Measurements from ENCODE around the gene DYNLL2. TPM values are rescaled to one million over a fixed set of nuclear protein-coding genes. Genes with fewer than 3 reads are reported as not detected.
"Not testable (repeated sequence)": the region's sequence is repeated elsewhere in the genome, so short reads cannot be mapped to it uniquely, and the experiment has no call there.

The DYNLL2 gene
- total RNA-seq, result 10 to 100 TPM; 45.6 to 45.8 TPM
- 1 to 10 TPM in 1 of 2 donors, under 1 TPM in 1; 0.56 to 1.3 TPM for polyA plus RNA-seq

DNA sequence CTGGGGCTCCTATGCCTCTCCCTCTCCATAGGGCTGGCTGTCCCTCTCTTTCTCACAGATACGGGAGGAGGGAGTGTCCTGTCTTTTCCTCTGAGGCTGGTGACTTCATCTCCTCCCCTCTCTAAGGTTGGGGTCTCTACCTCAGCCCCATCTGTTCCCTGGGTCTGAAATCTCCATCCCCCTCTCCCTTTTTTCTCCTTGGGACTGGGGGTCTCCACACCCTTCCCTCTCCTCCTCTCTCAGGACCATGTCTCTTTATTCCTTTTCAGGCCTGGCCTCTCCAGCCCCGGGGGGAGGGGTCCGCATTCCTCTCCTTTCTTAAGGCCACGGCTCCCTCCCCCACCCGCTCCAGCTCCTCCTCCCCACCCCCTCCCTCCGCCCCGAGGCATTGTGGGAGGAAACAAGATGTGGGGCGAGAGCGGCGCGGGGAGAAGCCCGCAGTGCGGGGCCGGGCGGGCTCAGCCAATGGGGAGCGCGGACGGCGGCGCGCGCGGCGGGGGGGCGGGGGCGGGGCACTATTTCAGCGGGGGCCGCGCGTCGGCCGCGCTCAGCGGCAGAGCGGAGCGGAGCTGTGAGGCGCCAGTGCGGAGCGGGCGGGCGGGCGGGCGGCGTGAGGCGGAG, at the start of gene DYNLL2:
Gene DYNLL2, plus strand, starts transcription at position 550 of the 621 bp plus-strand sequence. CDS start 3,672 bp downstream, outside the sequence.
- H3K27ac ChIP-seq (ENCODE audit: low read depth, low read length), result peak within 1 kb of the TSS; percentile 80
- H3K4me3 ChIP-seq (ENCODE audit: low read length in 2 of 2), result peak within 1 kb of the TSS; percentile 79 to 85
- H3K27me3 Mint-ChIP-seq, result peaks cover 0 to 10% of the 10 kb centered on the region in 2 donors
- peaks cover 20% of the 10 kb centered on the region for H3K36me3 ChIP-seq (ENCODE audit: insufficient read depth, low read length)
- peaks cover 20 to 41% (median 35%) of the 10 kb centered on the region in 4 donors for H3K4me1 Mint-ChIP-seq
- H3K9me3 ChIP-seq (ENCODE audit: control insufficient read depth in 1 of 2, low read length in 2 of 2), result no peaks in the 10 kb centered on the region
- no peaks in the 10 kb centered on the region for H3K9me3 Mint-ChIP-seq
- no peaks in the 10 kb centered on the region for H3K27me3 ChIP-seq (ENCODE audit: insufficient read depth, low read length)
- ChIA-PET POLR2A (ENCODE audit: partially characterized antibody) (interaction anchor here (1.0 to 3.0 kb wide), 12 partner anchors 9 to 998 kb away, joined by 3 to 44 read pairs (median 4); partner anchors contain the start of genes AKAP1, MRPS23, SRSF1 and VEZF1), CTCF (ENCODE audit: partially characterized antibody) (interaction anchor here (1.5 kb wide), 1 partner anchor 222 kb away, joined by 4 read pairs; no protein-coding TSS in a partner anchor)
- peaks cover 40% of the 10 kb centered on the region for H3K4me1 ChIP-seq (ENCODE audit: insufficient read depth, low read length)
- DNase-seq, result peak; percentile 86 to 89 (median 88)
- H3K4me3 Mint-ChIP-seq, result peak within 1 kb of the TSS; percentile 91 to 95 (median 94)
- peaks cover 17 to 33% of the 10 kb centered on the region in 2 donors for H3K36me3 Mint-ChIP-seq
- intact Hi-C loops (cut with micrococcal nuclease), result loop anchor here (1.0 to 10.0 kb wide), 7 partner anchors 74 to 996 kb away; partner anchors contain the start of genes AKAP1, MKS1, MRPS23 and SRSF1
- H3K27ac Mint-ChIP-seq, result peak within 1 kb of the TSS; percentile 91 to 95 (median 93)

DNA sequence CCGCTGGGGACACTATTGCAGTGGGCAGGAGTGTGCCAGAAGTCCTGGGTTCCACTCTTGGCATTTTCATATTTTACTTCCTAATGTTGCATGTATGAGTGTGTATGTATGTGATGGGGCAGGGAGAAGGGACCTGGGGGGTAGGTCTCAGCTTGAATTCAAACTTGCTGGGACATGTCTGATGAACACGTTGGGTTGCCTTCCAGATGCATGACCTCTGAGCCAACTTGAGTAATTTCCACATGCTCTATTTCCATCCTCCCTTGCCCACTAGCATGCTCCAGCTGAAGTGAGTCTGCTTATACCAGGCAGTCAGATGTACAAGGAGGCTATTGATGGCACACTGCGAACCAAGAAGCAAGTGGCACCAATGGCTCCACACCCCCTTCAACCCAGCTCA, 43.2 kb upstream of the DYNLL2 start:
- no peaks in the 10 kb centered on the region for H3K4me1 ChIP-seq (ENCODE audit: insufficient read depth, low read length)
- no peaks in the 10 kb centered on the region for H3K36me3 ChIP-seq (ENCODE audit: insufficient read depth, low read length)
- no peaks in the 10 kb centered on the region for H3K36me3 Mint-ChIP-seq
- no peak overlapping the region for H3K27ac Mint-ChIP-seq
- H3K9me3 Mint-ChIP-seq, result peaks cover 0 to 4% (median 0%) of the 10 kb centered on the region in 8 donors
- H3K4me3 Mint-ChIP-seq, result no peak overlapping the region
- H3K9me3 ChIP-seq (ENCODE audit: control insufficient read depth in 1 of 2, low read length in 2 of 2), result no peaks in the 10 kb centered on the region
- no peak overlapping the region for H3K4me3 ChIP-seq (ENCODE audit: low read length in 2 of 2)
- ChIA-PET POLR2A (ENCODE audit: partially characterized antibody) (no interaction called here), CTCF (ENCODE audit: partially characterized antibody) (no interaction called here)
- no peaks in the 10 kb centered on the region for H3K27me3 ChIP-seq (ENCODE audit: insufficient read depth, low read length)
- intact Hi-C loops (cut with micrococcal nuclease), result no loop called here
- H3K27me3 Mint-ChIP-seq, result peaks cover 19 to 36% of the 10 kb centered on the region in 2 donors
- no peak for DNase-seq
- H3K27ac ChIP-seq (ENCODE audit: low read depth, low read length), result no peak overlapping the region
- H3K4me1 Mint-ChIP-seq, result no peaks in the 10 kb centered on the region

DNA sequence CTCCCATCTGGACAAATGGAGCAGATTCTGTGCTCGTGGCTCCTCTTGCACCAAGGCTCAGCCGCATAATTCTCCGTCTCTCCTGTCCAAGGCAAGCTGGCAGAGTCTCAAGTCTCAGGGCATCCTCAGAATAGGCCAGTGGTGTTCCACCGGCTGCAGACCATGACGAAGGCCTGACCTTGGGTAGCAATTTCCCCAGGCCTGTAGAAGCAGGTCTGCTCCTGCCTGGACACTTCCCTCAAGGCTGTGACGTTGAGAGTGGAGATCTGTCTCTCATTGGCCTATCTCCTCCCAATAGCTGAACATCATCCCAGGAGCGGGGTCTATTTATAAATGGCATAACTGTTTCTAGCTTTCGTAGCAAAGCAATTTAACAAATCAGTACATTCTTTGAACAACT, 42.8 kb upstream of the DYNLL2 start:
- no peak for DNase-seq
- no peak overlapping the region for H3K27ac Mint-ChIP-seq
- Histone ChIP-seq H3K9me3 (ENCODE audit: control insufficient read depth in 1 of 2, low read length in 2 of 2) (no peaks in the 10 kb centered on the region), H3K4me1 (ENCODE audit: insufficient read depth, low read length) (no peaks in the 10 kb centered on the region), H3K27ac (ENCODE audit: low read depth, low read length) (no peak overlapping the region), H3K4me3 (ENCODE audit: low read length in 2 of 2) (no peak overlapping the region), H3K27me3 (ENCODE audit: insufficient read depth, low read length) (no peaks in the 10 kb centered on the region), H3K36me3 (ENCODE audit: insufficient read depth, low read length) (no peaks in the 10 kb centered on the region)
- H3K9me3 Mint-ChIP-seq, result peaks cover 0 to 4% (median 0%) of the 10 kb centered on the region in 8 donors
- POLR2A ChIA-PET (ENCODE audit: partially characterized antibody), result no interaction called here
- no peaks in the 10 kb centered on the region for H3K4me1 Mint-ChIP-seq
- H3K36me3 Mint-ChIP-seq, result no peaks in the 10 kb centered on the region
- CTCF ChIA-PET (ENCODE audit: partially characterized antibody), result no interaction called here
- intact Hi-C loops (cut with micrococcal nuclease), result no loop called here
- H3K27me3 Mint-ChIP-seq, result peaks cover 19 to 36% of the 10 kb centered on the region in 2 donors
- no peak overlapping the region for H3K4me3 Mint-ChIP-seq

DNA sequence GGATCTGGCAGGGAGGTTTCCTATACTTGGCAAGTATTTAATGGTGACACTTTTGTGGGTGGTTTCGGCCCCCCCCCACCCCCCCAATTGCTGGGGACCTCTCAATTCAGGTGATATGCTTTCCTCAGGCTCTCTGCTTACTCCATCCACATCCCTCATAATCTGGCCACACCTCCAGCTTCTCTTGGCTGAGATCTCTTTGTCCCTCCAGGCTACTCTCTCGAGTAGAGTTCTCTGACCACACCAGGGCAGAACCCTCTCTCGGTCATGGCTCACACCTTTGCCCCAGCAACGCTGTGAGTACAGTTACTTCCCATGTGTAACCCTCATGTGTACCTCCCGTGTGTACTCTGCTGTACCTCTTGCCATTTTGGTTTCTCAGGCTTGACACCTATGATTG, 42.1 kb upstream of the DYNLL2 start:
- Mint-ChIP-seq H3K9me3 (peaks cover 0 to 4% (median 0%) of the 10 kb centered on the region in 8 donors), H3K36me3 (no peaks in the 10 kb centered on the region), H3K4me1 (no peaks in the 10 kb centered on the region), H3K27me3 (peaks cover 16 to 38% of the 10 kb centered on the region in 2 donors), H3K4me3 (no peak overlapping the region), H3K27ac (no peak overlapping the region)
- Histone ChIP-seq H3K27ac (ENCODE audit: low read depth, low read length) (no peak overlapping the region), H3K27me3 (ENCODE audit: insufficient read depth, low read length) (no peaks in the 10 kb centered on the region), H3K36me3 (ENCODE audit: insufficient read depth, low read length) (no peaks in the 10 kb centered on the region), H3K4me1 (ENCODE audit: insufficient read depth, low read length) (no peaks in the 10 kb centered on the region), H3K4me3 (ENCODE audit: low read length in 2 of 2) (no peak overlapping the region), H3K9me3 (ENCODE audit: control insufficient read depth in 1 of 2, low read length in 2 of 2) (no peaks in the 10 kb centered on the region)
- POLR2A ChIA-PET (ENCODE audit: partially characterized antibody), result no interaction called here
- intact Hi-C loops (cut with micrococcal nuclease), result no loop called here
- no peak for DNase-seq
- CTCF ChIA-PET (ENCODE audit: partially characterized antibody), result no interaction called here

DNA sequence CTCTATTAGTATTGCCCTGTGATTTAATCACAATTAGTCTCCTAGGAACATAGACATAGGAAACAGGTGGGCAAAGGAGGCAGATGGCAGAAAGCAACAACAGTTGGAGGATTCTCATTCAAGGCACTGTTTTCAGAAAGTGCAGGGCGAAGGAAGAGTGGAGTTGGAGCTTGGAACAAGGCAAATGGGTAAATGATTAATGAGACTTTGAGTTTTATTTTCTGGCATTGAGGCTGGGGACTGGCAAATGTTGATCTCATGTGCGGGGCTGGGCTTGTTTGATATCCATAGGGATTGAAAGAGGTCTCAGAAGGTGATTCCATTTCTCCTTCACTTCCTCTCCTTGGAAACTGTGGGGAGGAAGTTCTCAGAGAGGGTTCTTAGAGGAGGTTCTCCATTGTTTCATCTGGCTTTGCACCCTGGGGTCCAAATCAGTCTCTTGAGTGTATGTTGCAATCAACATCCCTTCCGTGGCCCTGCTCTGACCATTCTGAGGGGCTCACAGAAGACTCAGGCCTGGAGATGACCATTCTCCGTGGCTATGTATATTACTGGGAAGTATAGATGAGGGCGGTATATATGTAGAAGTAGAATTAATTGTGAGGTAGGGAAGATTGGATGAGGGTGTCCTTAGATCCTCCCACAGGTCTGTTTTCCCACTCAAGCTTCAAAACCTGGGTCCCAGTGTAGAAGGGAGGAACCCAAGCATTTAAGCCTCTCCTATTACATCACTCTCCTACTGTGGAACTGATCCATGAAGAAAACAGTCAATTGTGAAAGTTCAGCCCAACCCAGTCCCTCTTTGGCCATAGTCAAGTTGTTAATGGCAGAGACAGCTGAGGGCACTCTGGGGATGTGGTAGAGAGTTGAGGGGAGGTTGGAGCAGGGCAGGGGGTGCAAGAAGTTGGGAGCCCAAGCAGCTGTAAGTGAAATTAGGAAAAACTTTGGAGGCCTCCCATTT, 39.7 kb upstream of the DYNLL2 start:
- no peaks in the 10 kb centered on the region for H3K36me3 Mint-ChIP-seq
- Histone ChIP-seq H3K9me3 (ENCODE audit: control insufficient read depth in 1 of 2, low read length in 2 of 2) (no peaks in the 10 kb centered on the region), H3K4me3 (ENCODE audit: low read length in 2 of 2) (no peak overlapping the region), H3K4me1 (ENCODE audit: insufficient read depth, low read length) (no peaks in the 10 kb centered on the region), H3K27ac (ENCODE audit: low read depth, low read length) (no peak overlapping the region), H3K36me3 (ENCODE audit: insufficient read depth, low read length) (no peaks in the 10 kb centered on the region), H3K27me3 (ENCODE audit: insufficient read depth, low read length) (no peaks in the 10 kb centered on the region)
- peaks cover 0 to 4% (median 0%) of the 10 kb centered on the region in 8 donors for H3K9me3 Mint-ChIP-seq
- intact Hi-C loops (cut with micrococcal nuclease), result no loop called here
- peak overlapping the region in 1 of 7 donors; percentile 16 for H3K27ac Mint-ChIP-seq
- DNase-seq, result no peak
- H3K27me3 Mint-ChIP-seq, result peaks cover 13 to 33% of the 10 kb centered on the region in 2 donors
- ChIA-PET POLR2A (ENCODE audit: partially characterized antibody) (no interaction called here), CTCF (ENCODE audit: partially characterized antibody) (no interaction called here)
- H3K4me1 Mint-ChIP-seq, result no peaks in the 10 kb centered on the region
- no peak overlapping the region for H3K4me3 Mint-ChIP-seq

DNA sequence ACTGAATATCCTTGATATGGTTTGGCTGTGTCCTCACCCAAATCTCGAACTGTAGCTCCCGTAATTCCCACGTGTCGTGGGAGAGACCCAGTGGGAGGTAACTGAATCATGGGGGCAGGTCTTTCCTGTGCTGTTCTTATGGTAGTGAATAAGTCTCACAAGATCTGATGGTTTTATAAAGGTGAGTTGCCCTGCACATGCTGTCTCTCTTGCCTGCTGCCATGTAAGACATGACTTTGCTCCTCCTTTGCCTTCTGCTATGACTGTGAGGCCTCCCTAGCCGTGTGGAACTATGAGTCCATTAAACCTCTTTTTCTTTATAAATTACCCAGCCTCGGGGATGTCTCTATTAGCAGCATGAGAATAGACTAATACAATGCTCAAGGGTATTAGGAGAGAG, 39.0 kb upstream of the DYNLL2 start:
- H3K4me1 ChIP-seq (ENCODE audit: insufficient read depth, low read length); H3K9me3 ChIP-seq (ENCODE audit: control insufficient read depth in 1 of 2, low read length in 2 of 2); H3K4me3 Mint-ChIP-seq; H3K4me1 Mint-ChIP-seq; H3K27ac ChIP-seq (ENCODE audit: low read depth, low read length); H3K27ac Mint-ChIP-seq; H3K4me3 ChIP-seq (ENCODE audit: low read length in 2 of 2); DNase-seq; H3K36me3 Mint-ChIP-seq; CTCF ChIA-PET (ENCODE audit: partially characterized antibody); POLR2A ChIA-PET (ENCODE audit: partially characterized antibody); H3K9me3 Mint-ChIP-seq; intact Hi-C loops (cut with micrococcal nuclease); H3K27me3 ChIP-seq (ENCODE audit: insufficient read depth, low read length); H3K36me3 ChIP-seq (ENCODE audit: insufficient read depth, low read length): not testable (repeated sequence)
- peaks cover 12 to 33% of the 10 kb centered on the region in 2 donors for H3K27me3 Mint-ChIP-seq

Measured in CD4-positive, alpha-beta memory T cell (primary cell).